NOMO-1 treated with dmso at 0.1 percent for 144 hours (cell line): ENCODE data around the gene SERP2.
"Not testable (repeated sequence)": the region's sequence is repeated elsewhere in the genome, so short reads cannot be mapped to it uniquely, and the experiment has no call there.

Source experiments
- DNase-seq: peaks from one replicate; lab custom pipeline; 2025; ENCODE audit not compliant: unreplicated experiment; lab: John Stamatoyannopoulos, UW

SERP2 gene

DNA sequence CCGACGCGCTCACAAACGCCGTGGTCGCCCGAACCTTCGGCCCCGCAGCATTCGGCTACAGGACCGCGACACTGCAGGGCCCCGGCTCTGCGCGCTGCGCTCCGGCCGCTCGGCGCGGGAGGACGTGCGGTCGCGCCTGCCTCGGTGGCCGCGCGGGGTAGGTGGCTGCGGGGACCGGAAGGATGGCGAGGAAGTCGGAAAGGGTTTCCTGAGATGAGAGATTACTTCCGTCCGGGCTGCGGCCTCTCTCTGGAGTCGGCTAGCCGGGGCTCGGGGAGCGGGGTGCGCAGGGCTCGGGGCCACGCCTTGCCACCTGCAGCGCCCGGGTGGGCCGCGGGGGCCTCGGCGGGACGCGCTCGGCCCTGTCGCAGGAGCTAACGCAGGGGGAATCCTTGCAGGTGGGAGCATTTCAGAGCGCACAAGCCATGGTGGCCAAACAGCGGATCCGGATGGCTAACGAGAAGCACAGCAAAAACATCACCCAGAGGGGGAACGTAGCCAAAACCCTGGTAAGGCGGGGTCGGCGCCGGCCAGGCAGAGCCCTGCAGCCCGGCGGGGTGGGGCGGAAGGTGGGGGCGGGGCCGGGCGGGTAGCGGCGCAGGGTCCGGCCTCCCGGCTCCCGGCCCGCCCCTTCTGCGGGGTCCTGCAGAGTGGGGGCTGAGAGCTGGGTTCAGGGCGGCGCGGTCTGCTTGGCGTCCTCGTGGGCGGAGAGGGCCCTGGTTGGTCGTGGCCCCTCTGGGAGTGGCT lies at the start of gene SERP2:
SERP2 (plus strand) TSS at position 224 of the 747 bp plus-strand sequence; CDS start at position 426, 202 bp downstream.
- DNase-seq = no peak

DNA sequence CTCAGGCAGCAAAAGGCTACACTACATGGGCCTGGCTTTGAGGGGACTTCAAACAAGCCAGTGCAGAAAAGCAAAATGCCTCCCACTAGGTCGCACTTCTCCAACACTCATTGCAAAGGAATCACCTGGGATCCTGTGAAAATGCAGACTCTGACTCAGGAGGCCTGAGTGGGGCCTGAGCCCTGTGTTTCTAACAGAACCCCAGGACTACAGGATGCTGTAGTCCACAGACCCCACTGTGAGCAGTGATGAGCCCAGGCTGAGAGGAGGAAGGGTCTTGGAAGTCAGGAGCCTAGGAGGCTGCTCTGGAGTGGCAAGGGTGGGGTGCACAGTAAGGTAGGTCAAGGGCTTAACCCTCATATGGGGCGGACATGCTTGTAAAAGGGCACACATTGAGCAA lies 46.7 kb upstream of the SERP2 start:
- no peak for DNase-seq

DNA sequence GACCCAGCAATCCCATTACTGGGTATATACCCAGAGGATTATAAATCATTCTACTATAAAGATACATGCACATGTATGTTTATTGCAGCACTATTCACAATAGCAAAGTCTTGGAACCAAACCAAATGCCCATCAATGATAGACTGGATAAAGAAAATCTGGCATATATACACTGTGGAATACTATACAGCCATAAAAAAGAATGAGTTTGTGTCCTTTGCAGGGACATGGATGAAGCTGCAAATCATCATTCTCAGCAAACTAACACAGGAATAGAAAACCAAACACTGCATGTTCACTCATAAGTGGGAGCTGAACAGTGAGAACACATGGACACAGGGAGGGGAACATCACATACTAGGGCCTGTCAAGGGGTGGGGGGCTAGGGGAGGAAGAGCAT lies 44.6 kb upstream of the SERP2 start:
- DNase-seq = not testable (repeated sequence)

GRCh38 chr13:44329909-44330545 lies 43.6 kb upstream of the SERP2 start:
- no peak for DNase-seq

DNA sequence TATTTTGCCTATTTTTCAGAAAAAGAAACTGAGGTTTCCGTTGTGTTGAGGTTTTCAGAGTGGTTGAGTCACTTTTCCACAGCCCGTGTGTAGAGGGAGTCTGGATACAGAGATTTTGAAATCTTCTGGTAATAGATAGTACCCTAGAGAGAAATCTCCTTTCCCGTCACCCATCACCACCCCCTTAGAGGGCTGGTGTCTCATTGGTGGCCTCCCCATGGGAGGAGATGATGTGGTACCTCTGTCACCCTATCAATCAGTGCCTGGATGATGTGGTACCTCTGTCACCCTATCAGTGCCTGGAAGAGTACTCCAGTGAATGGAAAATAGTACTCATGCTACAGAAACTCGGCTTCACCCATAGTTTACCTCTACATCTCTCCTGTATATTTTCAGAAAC lies 42.2 kb upstream of the SERP2 start:
- DNase-seq = no peak

DNA sequence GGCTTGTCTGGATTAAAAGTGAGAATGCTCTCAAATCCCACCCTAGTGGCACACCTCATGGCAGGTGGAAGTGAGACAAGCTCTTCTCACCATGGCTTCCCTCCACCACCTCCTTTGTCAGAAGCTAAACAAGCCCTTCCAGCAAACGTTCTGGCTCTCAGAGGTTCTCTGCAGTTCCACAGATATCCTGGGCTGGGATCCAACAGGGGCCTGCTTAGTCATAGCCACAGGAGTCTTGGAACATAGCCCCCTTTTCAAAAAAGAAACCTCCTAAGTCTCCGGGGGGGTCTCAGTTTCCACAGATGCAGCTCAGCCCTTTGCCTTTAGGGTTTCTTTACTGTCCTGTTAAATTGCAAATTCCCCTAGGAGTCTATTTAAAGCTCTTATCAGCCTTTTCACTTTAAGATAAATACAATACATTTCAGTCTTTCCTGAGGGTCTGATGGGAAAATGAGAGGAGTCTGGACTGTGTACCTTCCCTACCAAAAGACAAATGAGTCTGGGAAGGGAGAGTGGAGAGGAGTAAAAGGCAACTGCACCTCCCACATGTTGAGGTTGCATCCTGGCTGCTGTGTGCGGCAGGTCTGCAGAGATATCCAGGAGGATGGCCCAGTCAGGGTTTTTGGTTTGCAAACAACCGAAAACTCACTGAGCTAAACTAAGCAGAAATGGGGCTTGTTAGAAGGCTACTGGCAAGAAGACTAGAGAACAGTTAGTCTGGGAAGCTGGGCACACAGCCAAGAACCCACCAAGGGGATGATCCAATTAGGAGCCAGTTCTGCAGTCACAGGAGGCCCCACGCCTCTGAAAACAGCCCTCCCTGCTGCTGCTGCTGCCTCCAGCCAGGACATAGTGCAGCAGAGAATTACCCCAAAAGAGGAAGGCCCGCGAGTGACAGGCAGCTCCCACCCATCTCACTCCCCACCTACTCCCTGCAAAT lies 41.4 kb upstream of the SERP2 start:
- no peak for DNase-seq

GRCh38 chr13:44333950-44334655 lies 39.5 kb upstream of the SERP2 start:
- DNase-seq = no peak

DNA sequence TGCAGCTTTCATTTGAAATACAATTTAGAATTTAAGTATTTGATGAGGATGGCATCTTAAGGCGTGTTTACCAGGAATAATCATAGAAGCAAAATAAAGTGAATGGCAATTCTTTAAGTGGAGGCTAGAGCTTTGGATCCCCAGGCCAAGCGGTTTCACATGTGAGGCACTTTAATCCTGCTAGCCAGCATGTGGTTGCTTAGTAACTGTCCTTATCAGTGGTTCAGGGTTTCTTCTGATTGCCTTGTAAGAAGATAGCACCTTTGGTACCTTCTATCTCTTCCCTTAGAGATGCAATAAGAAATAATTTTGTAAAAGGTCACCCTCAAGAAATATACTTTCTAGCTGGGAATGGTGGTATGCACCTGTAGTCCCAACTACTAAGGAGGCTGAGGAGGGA lies 38.9 kb upstream of the SERP2 start:
- DNase-seq = no peak

GRCh38 chr13:44336934-44337333 lies 36.7 kb upstream of the SERP2 start:
- DNase-seq = no peak

DNA sequence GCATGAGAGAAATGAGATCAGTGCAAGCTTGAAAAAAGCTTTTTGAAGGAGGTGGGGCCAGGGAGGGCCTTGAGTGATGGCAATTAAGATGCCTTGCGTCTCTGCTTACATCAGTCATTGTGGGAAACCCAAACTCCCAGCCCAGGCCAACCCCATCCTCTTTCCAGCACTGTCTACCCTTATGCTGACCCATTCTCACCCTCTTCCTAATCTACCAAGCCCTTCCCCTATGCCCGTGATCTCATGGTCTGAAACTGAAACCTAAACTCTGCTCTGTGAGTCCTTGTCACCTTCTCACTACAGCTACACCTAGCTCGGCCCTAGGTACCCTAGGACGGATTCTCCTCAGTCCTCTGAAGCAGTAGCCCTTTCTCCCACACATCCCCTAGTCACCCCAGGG lies 36.0 kb upstream of the SERP2 start:
- DNase-seq = no peak

GRCh38 chr13:44340508-44340907 lies 33.1 kb upstream of the SERP2 start:
- no peak for DNase-seq

DNA sequence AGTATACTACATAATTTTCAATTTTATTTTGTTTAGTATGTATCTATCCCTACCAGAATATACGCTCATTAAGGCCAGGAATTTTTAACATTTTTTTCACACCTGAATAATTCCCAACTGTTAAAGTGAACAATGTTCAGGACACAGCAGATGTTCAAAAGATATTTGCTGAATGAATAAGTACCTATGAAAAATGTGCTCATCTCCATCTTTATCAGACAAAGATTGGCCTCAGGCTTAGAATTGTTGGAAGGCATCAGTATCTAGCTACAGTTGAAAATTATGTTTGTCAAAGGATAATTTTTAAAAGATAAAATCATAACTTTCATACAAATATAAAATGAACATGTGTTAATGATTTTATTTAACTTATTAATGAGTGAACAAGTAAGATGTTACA lies 30.9 kb upstream of the SERP2 start:
- DNase-seq = no peak

DNA sequence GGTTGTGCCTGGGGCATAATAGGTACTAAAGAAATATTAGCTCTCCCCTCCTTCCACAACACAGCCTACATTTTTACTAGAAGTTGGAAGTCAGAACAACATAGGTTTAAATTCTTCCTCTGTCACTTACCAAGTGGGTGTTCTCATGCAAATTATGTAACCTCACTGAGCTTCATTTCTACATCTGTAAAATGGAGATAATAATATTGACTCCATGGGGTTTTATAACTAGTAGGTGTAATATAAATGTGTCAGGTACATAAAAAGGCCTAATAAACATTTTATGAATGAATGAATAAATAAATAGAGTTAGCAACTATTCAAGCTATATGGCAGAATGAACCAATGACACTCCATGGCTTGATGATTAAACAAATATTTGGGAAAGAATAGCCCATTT lies 27.1 kb upstream of the SERP2 start:
- DNase-seq = no peak

GRCh38 chr13:44347301-44347700 lies 26.3 kb upstream of the SERP2 start:
- DNase-seq = no peak

DNA sequence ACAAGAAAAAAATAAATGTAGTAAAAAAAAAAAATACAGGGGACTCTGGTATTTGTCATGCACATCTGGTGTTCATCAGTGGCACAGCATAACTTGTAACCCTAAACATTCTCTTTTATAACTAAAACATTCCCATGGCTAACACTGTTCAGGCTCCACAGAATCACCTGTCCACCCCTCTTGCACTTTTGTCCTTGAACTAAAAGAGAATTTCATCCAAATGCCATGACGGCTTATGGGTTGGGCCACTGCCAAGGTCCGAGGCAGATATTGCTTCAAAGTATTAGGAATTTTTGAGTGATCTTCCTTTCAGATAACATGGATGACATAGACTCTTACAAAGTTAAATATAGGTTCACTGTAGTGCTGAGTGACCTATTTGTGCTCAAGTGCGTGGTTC lies 25.7 kb upstream of the SERP2 start:
- no peak for DNase-seq

DNA sequence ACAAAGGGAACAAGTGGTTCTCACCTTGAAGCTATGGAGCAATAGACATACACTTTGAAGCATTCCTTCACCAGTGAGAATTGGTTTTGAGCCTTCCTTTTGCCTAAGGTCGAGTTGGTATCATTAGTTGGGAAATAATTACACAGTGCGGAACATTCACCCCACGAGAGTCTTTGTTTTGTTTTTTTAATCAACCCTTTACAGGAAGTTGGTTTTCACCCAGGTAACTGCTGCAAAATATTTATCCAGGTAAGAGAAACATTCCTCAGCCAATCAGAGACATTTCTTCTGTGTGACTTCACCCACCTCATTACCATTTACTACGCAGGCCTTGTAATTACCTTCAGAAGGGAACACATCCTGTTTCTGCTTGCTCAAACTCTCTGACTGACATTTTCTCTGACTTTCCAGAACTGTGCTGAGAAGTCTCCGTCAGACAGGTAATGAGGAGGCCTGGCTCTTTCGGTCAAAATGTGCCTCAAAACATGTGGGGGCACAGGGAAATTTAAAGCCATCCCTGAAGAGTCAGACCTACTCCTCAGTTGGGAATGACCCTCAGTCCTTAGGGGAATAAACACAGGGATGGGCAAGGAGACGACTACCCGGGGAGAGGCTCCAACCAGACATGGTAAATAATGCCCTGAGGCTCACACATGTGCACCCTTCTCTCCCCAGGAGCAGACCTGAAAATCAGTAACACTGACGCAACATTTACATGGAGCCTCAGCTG lies 22.7 kb upstream of the SERP2 start:
- no peak for DNase-seq

DNA sequence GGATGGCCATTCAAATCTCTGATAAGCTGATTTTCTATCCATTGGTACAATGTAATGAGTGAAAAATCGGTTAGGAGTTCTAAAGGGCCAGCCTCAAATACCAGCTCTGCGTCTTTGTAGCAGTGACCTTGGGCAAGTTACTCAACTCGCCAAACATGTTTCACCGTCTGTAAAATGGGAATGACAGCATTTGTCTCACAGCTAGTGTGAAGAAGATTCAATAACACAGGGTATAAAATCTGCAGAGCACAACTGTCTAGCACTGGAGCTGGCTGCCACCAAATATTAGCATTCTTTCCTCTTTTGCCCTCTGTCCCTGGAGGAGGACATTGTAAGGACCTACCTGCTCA lies 22.1 kb upstream of the SERP2 start:
- DNase-seq = no peak

DNA sequence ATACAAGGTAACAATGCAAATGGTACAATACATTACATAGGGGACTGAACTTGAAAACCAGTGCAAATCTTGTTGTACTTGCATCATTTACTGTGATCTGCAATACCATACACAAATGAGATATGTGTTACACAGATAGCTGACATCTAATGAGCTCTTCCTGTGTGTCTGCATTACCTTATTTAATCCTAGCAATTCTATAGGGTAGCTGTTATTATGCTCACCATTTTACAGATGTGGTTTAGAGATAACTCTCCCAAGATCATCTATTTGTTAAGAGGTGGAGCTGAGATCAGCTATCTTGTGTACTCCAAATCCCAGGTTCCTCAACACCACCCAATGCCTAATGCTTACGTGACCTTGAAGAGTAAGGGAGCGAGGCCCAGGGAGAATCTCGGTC lies 21.4 kb upstream of the SERP2 start:
- no peak for DNase-seq

GRCh38 chr13:44352671-44353070 lies 21.0 kb upstream of the SERP2 start:
- DNase-seq = no peak

- no peak for DNase-seq
Observed at GRCh38 chr13:44354331-44354730, 19.3 kb upstream of the SERP2 start.

DNA sequence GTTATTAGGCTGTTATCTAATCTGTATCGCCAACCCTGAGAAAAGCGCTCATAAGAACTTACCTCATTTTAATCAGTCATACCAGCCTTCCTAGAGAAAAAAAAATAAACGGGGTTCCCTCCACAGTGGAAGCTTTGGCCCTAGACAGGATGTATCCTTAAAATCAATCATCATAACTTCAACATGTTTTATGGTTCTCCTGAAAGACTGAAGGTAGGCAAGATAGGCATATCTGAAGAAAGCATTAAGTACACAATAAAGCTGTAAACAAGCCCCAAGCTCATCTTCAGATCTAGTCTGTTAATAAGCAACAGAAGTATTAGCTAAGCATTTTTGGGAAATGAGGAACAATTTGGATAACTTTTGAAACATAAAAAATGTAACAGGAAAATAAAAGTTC lies 18.7 kb upstream of the SERP2 start:
- no peak for DNase-seq
